Measurements from ENCODE around the gene CR1. TPM values are rescaled to one million over a fixed set of nuclear protein-coding genes. Genes with fewer than 3 reads are reported as not detected.
"Not testable (repeated sequence)": the region's sequence is repeated elsewhere in the genome, so short reads cannot be mapped to it uniquely, and the experiment has no call there.

CR1 gene
- total and polyA plus RNA-seq, 9 of the 15 experiments (the other 6 are each of a cell fraction or from before 2014, with no cell fraction given), result 0.07 to 0.47 (median 0.18) TPM

GRCh38 chr1:207620543-207620893 lies 124.6 kb downstream of the CR1 start (continued):
- TF ChIP-seq, protein P1, sequence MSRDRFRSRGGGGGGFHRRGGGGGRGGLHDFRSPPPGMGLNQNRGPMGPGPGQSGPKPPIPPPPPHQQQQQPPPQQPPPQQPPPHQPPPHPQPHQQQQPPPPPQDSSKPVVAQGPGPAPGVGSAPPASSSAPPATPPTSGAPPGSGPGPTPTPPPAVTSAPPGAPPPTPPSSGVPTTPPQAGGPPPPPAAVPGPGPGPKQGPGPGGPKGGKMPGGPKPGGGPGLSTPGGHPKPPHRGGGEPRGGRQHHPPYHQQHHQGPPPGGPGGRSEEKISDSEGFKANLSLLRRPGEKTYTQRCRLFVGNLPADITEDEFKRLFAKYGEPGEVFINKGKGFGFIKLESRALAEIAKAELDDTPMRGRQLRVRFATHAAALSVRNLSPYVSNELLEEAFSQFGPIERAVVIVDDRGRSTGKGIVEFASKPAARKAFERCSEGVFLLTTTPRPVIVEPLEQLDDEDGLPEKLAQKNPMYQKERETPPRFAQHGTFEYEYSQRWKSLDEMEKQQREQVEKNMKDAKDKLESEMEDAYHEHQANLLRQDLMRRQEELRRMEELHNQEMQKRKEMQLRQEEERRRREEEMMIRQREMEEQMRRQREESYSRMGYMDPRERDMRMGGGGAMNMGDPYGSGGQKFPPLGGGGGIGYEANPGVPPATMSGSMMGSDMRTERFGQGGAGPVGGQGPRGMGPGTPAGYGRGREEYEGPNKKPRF (IDR thresholded peaks at IDR 0.05; ENCODE audit: low read depth, low read length), result no peak
- peak; percentile 4 for TF ChIP-seq DACH1 (IDR thresholded peaks at IDR 0.05; ENCODE audit: partially characterized antibody)
- 0 out of 2 replicates have a peak, but pooled peaks have one; percentile 37 for TF ChIP-seq LEF1 (IDR thresholded peaks at IDR 0.05)

- in situ Hi-C loops (cut with MboI); H3K4me3 ChIP-seq; BruUV-seq (replicated peaks); H4K20me1 ChIP-seq (replicated peaks; ENCODE audit: control insufficient read depth, insufficient read depth, low read length); H3K79me2 ChIP-seq (ENCODE audit: control insufficient read depth, insufficient read depth, low read length); ATAC-seq; FAIRE-seq; H3K9me1 ChIP-seq (ENCODE audit: control insufficient read depth, insufficient read depth, low read length); DNase-seq (ENCODE audit: extremely low read depth in 1 of 4, low spot score in 3 of 4); CTCF ChIA-PET (ENCODE audit: low intra/inter-chr PET ratio); H3K27me3 ChIP-seq (ENCODE audit: control insufficient read depth in 2 of 2, insufficient read depth in 2 of 2, low read length in 2 of 2): not testable (repeated sequence)
- Histone ChIP-seq H3K4me1 (replicated peaks in 1 of 2; ENCODE audit: control insufficient read depth in 2 of 2, insufficient read depth in 2 of 2, low read length in 2 of 2) (peaks cover 7 to 46% of the 10 kb centered on the region in 2 experiments), H3K27ac (ENCODE audit: extremely low read depth, low read depth, low read length) (peak overlapping the region; percentile 97), H3K9ac (ENCODE audit: insufficient read depth in 1 of 2, low read depth in 2 of 2, low read length in 2 of 2) (peak overlapping the region in 1 of 2 experiments; percentile 82; a peak in 2 of 4 replicates), H3K36me3 (ENCODE audit: control insufficient read depth, insufficient read depth, low read length) (peaks cover 10% of the 10 kb centered on the region; the same call in 2 of the 3 replicates), H3K9me3 (replicated peaks; ENCODE audit: control insufficient read depth, insufficient read depth, low read depth, low read length) (peaks cover 14% of the 10 kb centered on the region), H3K4me2 (ENCODE audit: insufficient read depth, low read length) (peak overlapping the region; percentile 63; the same call in 1 of the 2 replicates), H2AFZ (ENCODE audit: low read depth, low read length) (peak overlapping the region; percentile 90)
- POLR2A ChIA-PET, result interaction anchor here (0.7 to 1.9 kb wide), 4 partner anchors 9 to 106 kb away, joined by 3 to 7 read pairs (median 4); no protein-coding TSS in a partner anchor
- intact Hi-C loops (cut with micrococcal nuclease), result loop anchor here (2.0 kb wide), 1 partner anchor 25 kb away; no protein-coding TSS in a partner anchor
- WGBS (ENCODE audit: insufficient coverage, low coverage, missing lambda C conversion rate), result no CpG with 5 or more reads among the region's 1 CpG
- TF ChIP-seq TRIM24 (IDR thresholded peaks at IDR 0.05), result peak; percentile 60 to 75; a peak in 2 of 4 replicates
- peak in 1 of 2 experiments; percentile 83; a peak in 2 of 3 replicates for TF ChIP-seq CBX3 (IDR thresholded peaks at IDR 0.05; ENCODE audit: borderline replicate concordance in 1 of 2, low read length in 2 of 2)
- peak; percentile 60; the same call in 1 of the 2 replicates for TF ChIP-seq GTF2A2 (tag; IDR thresholded peaks at IDR 0.05)
- peak; percentile 31; the same call in 1 of the 2 replicates for TF ChIP-seq TRIM28 (IDR thresholded peaks at IDR 0.05)
- TF ChIP-seq, protein P2, sequence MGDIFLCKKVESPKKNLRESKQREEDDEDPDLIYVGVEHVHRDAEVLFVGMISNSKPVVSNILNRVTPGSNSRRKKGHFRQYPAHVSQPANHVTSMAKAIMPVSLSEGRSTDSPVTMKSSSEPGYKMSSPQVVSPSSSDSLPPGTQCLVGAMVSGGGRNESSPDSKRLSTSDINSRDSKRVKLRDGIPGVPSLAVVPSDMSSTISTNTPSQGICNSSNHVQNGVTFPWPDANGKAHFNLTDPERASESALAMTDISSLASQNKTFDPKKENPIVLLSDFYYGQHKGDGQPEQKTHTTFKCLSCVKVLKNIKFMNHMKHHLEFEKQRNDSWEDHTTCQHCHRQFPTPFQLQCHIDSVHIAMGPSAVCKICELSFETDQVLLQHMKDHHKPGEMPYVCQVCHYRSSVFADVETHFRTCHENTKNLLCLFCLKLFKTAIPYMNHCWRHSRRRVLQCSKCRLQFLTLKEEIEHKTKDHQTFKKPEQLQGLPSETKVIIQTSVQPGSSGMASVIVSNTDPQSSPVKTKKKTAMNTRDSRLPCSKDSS (IDR thresholded peaks at IDR 0.05; ENCODE audit: low read depth, partially characterized antibody), result peak; percentile 80
These were observed 129.6 kb downstream of the CR1 start for GRCh38 chr1:207625504-207626071.
